WTC11 (cell line): Measurements from ENCODE around the gene EHBP1. TPM values are rescaled to one million over a fixed set of nuclear protein-coding genes. Genes with fewer than 3 reads are reported as not detected.

Experiments
- ATAC-seq: fragments of 200-7000 bp; cut with Tn5 transposase; 2 replicates; pipeline ENCODE4 v1.10.0; 2021; ENCODE audit warnings: mild to moderate bottlenecking, moderate library complexity
- CTCF ChIA-PET: fragments of 300-600 bp; sonication (Branson Sonifier 250); formaldehyde crosslinking; loops from one replicate; lab custom pipeline; 2021; ENCODE audit warnings: antibody characterized with exemption; lab: Charles Lee
- POLR2A ChIA-PET: fragments of 350-600 bp; sonication (Branson Sonifier 250); formaldehyde crosslinking; loops from one replicate; lab custom pipeline; 2021; ENCODE audit warnings: antibody characterized with exemption; lab: Charles Lee
- DNase-seq: peaks from one replicate; pipeline ENCODE4 v3.0.0; 2021; ENCODE audit warnings: low spot score
- H3K27ac Mint-ChIP-seq: 2 replicates; pipeline ENCODE4 v1.8.0; 2021; ENCODE audit warnings: mixed read lengths
- H3K27me3 Mint-ChIP-seq: 2 replicates; pipeline ENCODE4 v1.8.0; 2021; ENCODE audit warnings: low read depth, mild to moderate bottlenecking, moderate library complexity, mixed read lengths
- H3K36me3 Mint-ChIP-seq: 2 replicates; pipeline ENCODE4 v1.8.0; 2021; ENCODE audit warnings: mixed read lengths
- H3K4me1 Mint-ChIP-seq: 2 replicates; pipeline ENCODE4 v1.8.0; 2022; ENCODE audit warnings: mixed read lengths
- H3K4me3 Mint-ChIP-seq: 2 replicates; pipeline ENCODE4 v1.8.0; 2021; ENCODE audit warnings: mild to moderate bottlenecking, moderate library complexity, mixed read lengths
- H3K9me3 Mint-ChIP-seq: 2 replicates; pipeline ENCODE4 v1.8.0; 2021; ENCODE audit warnings: mixed read lengths
- CBFB ChIP-seq: sonication (generic); formaldehyde crosslinking; IDR thresholded peaks from 2 replicates; pipeline ENCODE4 v1.8.1; 2022; ENCODE audit warnings: mild to moderate bottlenecking, low read depth, missing genetic modification reagents
- CREB1 ChIP-seq: sonication (generic); formaldehyde crosslinking; IDR thresholded peaks from 2 replicates; pipeline ENCODE4 v1.8.0; 2023; ENCODE audit warnings: mild to moderate bottlenecking, missing genetic modification reagents
- ELF4 ChIP-seq: sonication (generic); formaldehyde crosslinking; IDR thresholded peaks from 2 replicates; pipeline ENCODE4 v1.8.1; 2022; ENCODE audit warnings: low read depth, mild to moderate bottlenecking, moderate library complexity, missing genetic modification reagents
- IRF2 ChIP-seq: sonication (generic); formaldehyde crosslinking; IDR thresholded peaks from 2 replicates; pipeline ENCODE4 v1.8.0; 2022; ENCODE audit warnings: low read depth, missing genetic modification reagents, borderline replicate concordance
- JAZF1 ChIP-seq: fragments of 250-450 bp; sonication (Bioruptor Pico); IDR thresholded peaks from 2 replicates; pipeline ENCODE4 v1.9.0; 2021; ENCODE audit warnings: moderate library complexity, mild to moderate bottlenecking, inconsistent platforms
- JUN ChIP-seq: sonication (generic); formaldehyde crosslinking; IDR thresholded peaks from 2 replicates; pipeline ENCODE4 v1.8.0; 2023; ENCODE audit warnings: mild to moderate bottlenecking, missing genetic modification reagents
- NFATC4 ChIP-seq: fragments of 250-450 bp; sonication (Bioruptor Pico); IDR thresholded peaks from 2 replicates; pipeline ENCODE4 v1.9.0; 2021; ENCODE audit warnings: mild to moderate bottlenecking
- PRRX2 ChIP-seq: fragments of 250-450 bp; sonication (Bioruptor Pico); IDR thresholded peaks from 2 replicates; pipeline ENCODE4 v1.8.0; 2021; ENCODE audit warnings: mild to moderate bottlenecking
- SMAD3 ChIP-seq: sonication (generic); formaldehyde crosslinking; IDR thresholded peaks from 2 replicates; pipeline ENCODE4 v1.8.0; 2022; ENCODE audit warnings: missing genetic modification reagents, mild to moderate bottlenecking, borderline replicate concordance
- ZNF121 ChIP-seq: sonication (generic); formaldehyde crosslinking; IDR thresholded peaks from 2 replicates; pipeline ENCODE4 v1.8.0; 2023; ENCODE audit warnings: missing genetic modification reagents
- ZNF317 ChIP-seq: sonication (generic); formaldehyde crosslinking; IDR thresholded peaks from 2 replicates; pipeline ENCODE4 v1.8.1; 2023; ENCODE audit warnings: low read depth, mild to moderate bottlenecking, moderate library complexity, missing genetic modification reagents, borderline replicate concordance
- ZNF396 ChIP-seq: fragments of 250-450 bp; sonication (Bioruptor Pico); IDR thresholded peaks from 2 replicates; pipeline ENCODE4 v1.8.0; 2021; ENCODE audit warnings: mild to moderate bottlenecking, moderate library complexity, borderline replicate concordance
- ZNF423 ChIP-seq: fragments of 250-450 bp; sonication (Bioruptor Pico); IDR thresholded peaks from 2 replicates; pipeline ENCODE4 v2.1.2; 2022; ENCODE audit warnings: mild to moderate bottlenecking, moderate library complexity
- ZNF671 ChIP-seq: fragments of 250-450 bp; sonication (Bioruptor Pico); IDR thresholded peaks from 2 replicates; pipeline ENCODE4 v1.8.0; 2021; ENCODE audit warnings: mild to moderate bottlenecking
- total RNA-seq: library from RNA; stranded (reverse); gene quantifications from 3 replicates; pipeline ENCODE4 v1.2.3, GENCODE V29; 2021
- TF ChIP-seq, protein P1 (sequence below): sonication (generic); formaldehyde crosslinking; IDR thresholded peaks from 2 replicates; pipeline ENCODE4 v1.8.0; 2022; ENCODE audit warnings: mild to moderate bottlenecking, missing genetic modification reagents
- TF ChIP-seq, protein P2 (sequence below): sonication (generic); formaldehyde crosslinking; IDR thresholded peaks from 2 replicates; pipeline ENCODE4 v1.8.1; 2023; ENCODE audit warnings: mild to moderate bottlenecking, missing genetic modification reagents
- TF ChIP-seq, protein P3 (sequence below): sonication (generic); formaldehyde crosslinking; IDR thresholded peaks from 2 replicates; pipeline ENCODE4 v1.8.1; 2022; ENCODE audit warnings: mild to moderate bottlenecking, missing genetic modification reagents, moderate library complexity, borderline replicate concordance
- TF ChIP-seq, protein P4 (sequence below): fragments of 250-450 bp; sonication (Bioruptor Pico); IDR thresholded peaks from 2 replicates; pipeline ENCODE4 v1.9.0; 2021; ENCODE audit warnings: mild to moderate bottlenecking
- TF ChIP-seq, protein P5 (sequence below): sonication (generic); formaldehyde crosslinking; IDR thresholded peaks from 2 replicates; pipeline ENCODE4 v1.8.0; 2023; ENCODE audit warnings: missing genetic modification reagents
- TF ChIP-seq, protein P6 (sequence below): fragments of 250-450 bp; sonication (Bioruptor Pico); IDR thresholded peaks from 2 replicates; pipeline ENCODE4 v1.9.0; 2021; ENCODE audit warnings: mild to moderate bottlenecking
- TF ChIP-seq, protein P7 (sequence below): sonication (generic); formaldehyde crosslinking; IDR thresholded peaks from 2 replicates; pipeline ENCODE4 v1.8.0; 2022; ENCODE audit warnings: missing genetic modification reagents
- TF ChIP-seq, protein P8 (sequence below): sonication (generic); formaldehyde crosslinking; IDR thresholded peaks from 2 replicates; pipeline ENCODE4 v1.8.1; 2022; ENCODE audit warnings: mild to moderate bottlenecking, moderate library complexity, missing genetic modification reagents
- TF ChIP-seq, protein P9 (sequence below): sonication (generic); formaldehyde crosslinking; conservative IDR thresholded peaks from 2 replicates; pipeline ENCODE4 v1.8.1; 2022; ENCODE audit warnings: mild to moderate bottlenecking, missing genetic modification reagents

Gene EHBP1
- total RNA-seq, 1 experiment from 2014 or later, result 36.4 TPM

DNA sequence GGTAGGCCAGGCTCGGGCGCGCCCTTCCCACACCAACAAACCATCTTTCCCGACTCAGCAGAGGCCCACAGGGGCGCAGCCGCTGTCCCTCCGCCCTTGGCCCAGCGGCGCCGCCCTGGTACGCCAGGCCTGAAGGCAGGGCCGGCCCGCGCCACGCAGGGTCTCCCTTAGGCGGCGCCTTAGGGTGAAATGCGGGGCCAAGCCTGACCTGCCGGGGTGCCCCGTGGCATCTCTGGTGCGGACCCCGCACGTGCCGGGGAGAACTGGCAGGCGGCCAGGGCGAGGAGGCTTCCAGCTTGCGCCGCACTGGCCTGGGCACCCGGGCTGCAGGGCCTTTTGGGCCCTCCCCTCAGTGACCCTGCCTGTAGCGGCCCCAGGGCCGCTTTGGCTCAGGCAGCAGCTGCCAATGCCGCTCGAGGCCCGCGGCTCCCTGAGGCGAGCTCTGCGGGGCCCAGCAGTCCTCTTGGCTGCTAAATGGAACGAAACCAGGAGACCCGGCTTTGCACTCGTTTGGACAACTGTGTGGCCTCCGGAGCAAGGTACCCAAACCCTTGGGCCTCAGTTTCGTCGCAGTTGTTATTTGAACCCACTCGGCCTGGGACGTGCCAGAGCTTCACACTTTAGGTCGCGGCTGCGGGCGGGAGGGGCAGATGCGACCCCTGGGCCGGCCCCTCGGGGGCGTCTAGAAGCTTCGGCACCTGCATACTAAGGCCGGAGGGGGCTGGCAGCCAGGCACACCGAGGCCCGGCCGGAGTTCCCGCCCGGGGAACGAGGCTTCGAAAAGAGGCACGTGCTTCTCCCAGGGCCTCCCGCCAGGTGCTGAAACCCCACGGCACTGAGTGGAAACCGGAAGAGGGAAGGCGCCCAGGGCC is 353.6 kb downstream of the EHBP1 start:
- Mint-ChIP-seq H3K27me3 (peaks cover 100% of the 10 kb centered on the region), H3K4me1 (peaks cover 52% of the 10 kb centered on the region), H3K4me3 (peak overlapping the region; percentile 70), H3K36me3 (no peaks in the 10 kb centered on the region), H3K9me3 (no peaks in the 10 kb centered on the region), H3K27ac (no peak overlapping the region)
- ChIA-PET CTCF (interaction anchor here (1.7 to 2.0 kb wide), 2 partner anchors 15 to 429 kb away, joined by 6 to 12 read pairs; no protein-coding TSS in a partner anchor), POLR2A (no interaction called here)
- DNase-seq (peak; percentile 63), ATAC-seq (peak; percentile 6)
- TF ChIP-seq NFATC4 (CRISPR knock-in tag) (no peak), IRF2 (CRISPR knock-in tag) (peak; percentile 56; the same call in 1 of the 2 replicates), PRRX2 (CRISPR knock-in tag) (no peak), ELF4 (CRISPR knock-in tag) (no peak), CBFB (CRISPR knock-in tag) (0 out of 2 replicates have a peak, but pooled peaks have one; percentile 29), CREB1 (CRISPR knock-in tag) (0 out of 2 replicates have a peak, but pooled peaks have one; percentile 47), JAZF1 (CRISPR knock-in tag) (no peak), JUN (CRISPR knock-in tag) (peak; percentile 83), ZNF671 (no peak), ZNF423 (peak; percentile 62), ZNF121 (CRISPR knock-in tag) (no peak), SMAD3 (CRISPR knock-in tag) (no peak), ZNF317 (CRISPR knock-in tag) (0 out of 2 replicates have a peak, but pooled peaks have one; percentile 60), ZNF396 (CRISPR knock-in tag) (no peak)
- TF ChIP-seq, protein P1, sequence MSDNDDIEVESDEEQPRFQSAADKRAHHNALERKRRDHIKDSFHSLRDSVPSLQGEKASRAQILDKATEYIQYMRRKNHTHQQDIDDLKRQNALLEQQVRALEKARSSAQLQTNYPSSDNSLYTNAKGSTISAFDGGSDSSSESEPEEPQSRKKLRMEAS (CRISPR knock-in tag), result peak; percentile 97
- TF ChIP-seq, protein P2, sequence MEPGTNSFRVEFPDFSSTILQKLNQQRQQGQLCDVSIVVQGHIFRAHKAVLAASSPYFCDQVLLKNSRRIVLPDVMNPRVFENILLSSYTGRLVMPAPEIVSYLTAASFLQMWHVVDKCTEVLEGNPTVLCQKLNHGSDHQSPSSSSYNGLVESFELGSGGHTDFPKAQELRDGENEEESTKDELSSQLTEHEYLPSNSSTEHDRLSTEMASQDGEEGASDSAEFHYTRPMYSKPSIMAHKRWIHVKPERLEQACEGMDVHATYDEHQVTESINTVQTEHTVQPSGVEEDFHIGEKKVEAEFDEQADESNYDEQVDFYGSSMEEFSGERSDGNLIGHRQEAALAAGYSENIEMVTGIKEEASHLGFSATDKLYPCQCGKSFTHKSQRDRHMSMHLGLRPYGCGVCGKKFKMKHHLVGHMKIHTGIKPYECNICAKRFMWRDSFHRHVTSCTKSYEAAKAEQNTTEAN (CRISPR knock-in tag), result peak; percentile 65; the same call in 1 of the 2 replicates
- TF ChIP-seq, protein P3, sequence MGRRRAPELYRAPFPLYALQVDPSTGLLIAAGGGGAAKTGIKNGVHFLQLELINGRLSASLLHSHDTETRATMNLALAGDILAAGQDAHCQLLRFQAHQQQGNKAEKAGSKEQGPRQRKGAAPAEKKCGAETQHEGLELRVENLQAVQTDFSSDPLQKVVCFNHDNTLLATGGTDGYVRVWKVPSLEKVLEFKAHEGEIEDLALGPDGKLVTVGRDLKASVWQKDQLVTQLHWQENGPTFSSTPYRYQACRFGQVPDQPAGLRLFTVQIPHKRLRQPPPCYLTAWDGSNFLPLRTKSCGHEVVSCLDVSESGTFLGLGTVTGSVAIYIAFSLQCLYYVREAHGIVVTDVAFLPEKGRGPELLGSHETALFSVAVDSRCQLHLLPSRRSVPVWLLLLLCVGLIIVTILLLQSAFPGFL, result no peak
- TF ChIP-seq, protein P4, sequence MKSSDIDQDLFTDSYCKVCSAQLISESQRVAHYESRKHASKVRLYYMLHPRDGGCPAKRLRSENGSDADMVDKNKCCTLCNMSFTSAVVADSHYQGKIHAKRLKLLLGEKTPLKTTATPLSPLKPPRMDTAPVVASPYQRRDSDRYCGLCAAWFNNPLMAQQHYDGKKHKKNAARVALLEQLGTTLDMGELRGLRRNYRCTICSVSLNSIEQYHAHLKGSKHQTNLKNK (CRISPR knock-in tag), result no peak
- TF ChIP-seq, protein P5, sequence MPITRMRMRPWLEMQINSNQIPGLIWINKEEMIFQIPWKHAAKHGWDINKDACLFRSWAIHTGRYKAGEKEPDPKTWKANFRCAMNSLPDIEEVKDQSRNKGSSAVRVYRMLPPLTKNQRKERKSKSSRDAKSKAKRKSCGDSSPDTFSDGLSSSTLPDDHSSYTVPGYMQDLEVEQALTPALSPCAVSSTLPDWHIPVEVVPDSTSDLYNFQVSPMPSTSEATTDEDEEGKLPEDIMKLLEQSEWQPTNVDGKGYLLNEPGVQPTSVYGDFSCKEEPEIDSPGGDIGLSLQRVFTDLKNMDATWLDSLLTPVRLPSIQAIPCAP (CRISPR knock-in tag), result peak; percentile 91
- TF ChIP-seq, protein P6, sequence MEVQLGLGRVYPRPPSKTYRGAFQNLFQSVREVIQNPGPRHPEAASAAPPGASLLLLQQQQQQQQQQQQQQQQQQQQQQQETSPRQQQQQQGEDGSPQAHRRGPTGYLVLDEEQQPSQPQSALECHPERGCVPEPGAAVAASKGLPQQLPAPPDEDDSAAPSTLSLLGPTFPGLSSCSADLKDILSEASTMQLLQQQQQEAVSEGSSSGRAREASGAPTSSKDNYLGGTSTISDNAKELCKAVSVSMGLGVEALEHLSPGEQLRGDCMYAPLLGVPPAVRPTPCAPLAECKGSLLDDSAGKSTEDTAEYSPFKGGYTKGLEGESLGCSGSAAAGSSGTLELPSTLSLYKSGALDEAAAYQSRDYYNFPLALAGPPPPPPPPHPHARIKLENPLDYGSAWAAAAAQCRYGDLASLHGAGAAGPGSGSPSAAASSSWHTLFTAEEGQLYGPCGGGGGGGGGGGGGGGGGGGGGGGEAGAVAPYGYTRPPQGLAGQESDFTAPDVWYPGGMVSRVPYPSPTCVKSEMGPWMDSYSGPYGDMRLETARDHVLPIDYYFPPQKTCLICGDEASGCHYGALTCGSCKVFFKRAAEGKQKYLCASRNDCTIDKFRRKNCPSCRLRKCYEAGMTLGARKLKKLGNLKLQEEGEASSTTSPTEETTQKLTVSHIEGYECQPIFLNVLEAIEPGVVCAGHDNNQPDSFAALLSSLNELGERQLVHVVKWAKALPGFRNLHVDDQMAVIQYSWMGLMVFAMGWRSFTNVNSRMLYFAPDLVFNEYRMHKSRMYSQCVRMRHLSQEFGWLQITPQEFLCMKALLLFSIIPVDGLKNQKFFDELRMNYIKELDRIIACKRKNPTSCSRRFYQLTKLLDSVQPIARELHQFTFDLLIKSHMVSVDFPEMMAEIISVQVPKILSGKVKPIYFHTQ (CRISPR knock-in tag), result no peak
- TF ChIP-seq, protein P7, sequence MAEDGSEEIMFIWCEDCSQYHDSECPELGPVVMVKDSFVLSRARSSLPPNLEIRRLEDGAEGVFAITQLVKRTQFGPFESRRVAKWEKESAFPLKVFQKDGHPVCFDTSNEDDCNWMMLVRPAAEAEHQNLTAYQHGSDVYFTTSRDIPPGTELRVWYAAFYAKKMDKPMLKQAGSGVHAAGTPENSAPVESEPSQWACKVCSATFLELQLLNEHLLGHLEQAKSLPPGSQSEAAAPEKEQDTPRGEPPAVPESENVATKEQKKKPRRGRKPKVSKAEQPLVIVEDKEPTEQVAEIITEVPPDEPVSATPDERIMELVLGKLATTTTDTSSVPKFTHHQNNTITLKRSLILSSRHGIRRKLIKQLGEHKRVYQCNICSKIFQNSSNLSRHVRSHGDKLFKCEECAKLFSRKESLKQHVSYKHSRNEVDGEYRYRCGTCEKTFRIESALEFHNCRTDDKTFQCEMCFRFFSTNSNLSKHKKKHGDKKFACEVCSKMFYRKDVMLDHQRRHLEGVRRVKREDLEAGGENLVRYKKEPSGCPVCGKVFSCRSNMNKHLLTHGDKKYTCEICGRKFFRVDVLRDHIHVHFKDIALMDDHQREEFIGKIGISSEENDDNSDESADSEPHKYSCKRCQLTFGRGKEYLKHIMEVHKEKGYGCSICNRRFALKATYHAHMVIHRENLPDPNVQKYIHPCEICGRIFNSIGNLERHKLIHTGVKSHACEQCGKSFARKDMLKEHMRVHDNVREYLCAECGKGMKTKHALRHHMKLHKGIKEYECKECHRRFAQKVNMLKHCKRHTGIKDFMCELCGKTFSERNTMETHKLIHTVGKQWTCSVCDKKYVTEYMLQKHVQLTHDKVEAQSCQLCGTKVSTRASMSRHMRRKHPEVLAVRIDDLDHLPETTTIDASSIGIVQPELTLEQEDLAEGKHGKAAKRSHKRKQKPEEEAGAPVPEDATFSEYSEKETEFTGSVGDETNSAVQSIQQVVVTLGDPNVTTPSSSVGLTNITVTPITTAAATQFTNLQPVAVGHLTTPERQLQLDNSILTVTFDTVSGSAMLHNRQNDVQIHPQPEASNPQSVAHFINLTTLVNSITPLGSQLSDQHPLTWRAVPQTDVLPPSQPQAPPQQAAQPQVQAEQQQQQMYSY, result no peak
- TF ChIP-seq, protein P8, sequence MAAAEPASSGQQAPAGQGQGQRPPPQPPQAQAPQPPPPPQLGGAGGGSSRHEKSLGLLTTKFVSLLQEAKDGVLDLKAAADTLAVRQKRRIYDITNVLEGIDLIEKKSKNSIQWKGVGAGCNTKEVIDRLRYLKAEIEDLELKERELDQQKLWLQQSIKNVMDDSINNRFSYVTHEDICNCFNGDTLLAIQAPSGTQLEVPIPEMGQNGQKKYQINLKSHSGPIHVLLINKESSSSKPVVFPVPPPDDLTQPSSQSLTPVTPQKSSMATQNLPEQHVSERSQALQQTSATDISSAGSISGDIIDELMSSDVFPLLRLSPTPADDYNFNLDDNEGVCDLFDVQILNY, result peak; percentile 77; the same call in 1 of the 2 replicates
- TF ChIP-seq, protein P9, sequence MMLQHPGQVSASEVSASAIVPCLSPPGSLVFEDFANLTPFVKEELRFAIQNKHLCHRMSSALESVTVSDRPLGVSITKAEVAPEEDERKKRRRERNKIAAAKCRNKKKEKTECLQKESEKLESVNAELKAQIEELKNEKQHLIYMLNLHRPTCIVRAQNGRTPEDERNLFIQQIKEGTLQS (CRISPR knock-in tag), result no peak
